ENCODE measurements around the gene ATOH8. TPM values are rescaled to one million over a fixed set of nuclear protein-coding genes. Genes with fewer than 3 reads are reported as not detected.

Gene ATOH8
- total RNA-seq, 1 experiment from 2014 or later = 0.81 TPM

DNA sequence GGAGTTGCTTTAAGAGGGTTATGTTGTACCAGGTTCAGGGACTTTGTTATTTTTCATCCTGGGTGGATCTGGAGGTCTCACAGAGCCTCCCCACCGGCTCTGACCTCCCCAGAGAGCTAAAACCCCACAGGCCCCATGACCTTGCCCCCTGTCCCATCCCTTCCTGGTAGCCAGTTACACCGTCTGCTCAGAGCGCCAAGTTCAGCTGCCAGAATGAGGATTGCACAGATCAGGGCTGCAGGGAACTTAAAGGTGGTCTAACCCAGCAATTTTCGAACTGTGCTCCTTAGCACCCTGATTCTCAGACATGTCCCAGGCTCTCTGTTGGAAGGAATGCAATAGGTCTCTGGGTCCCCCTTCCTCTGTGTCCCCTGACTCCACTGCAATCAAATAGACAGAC lies 32.1 kb downstream of the ATOH8 start:
- Mint-ChIP-seq H3K27me3 (ENCODE audit: low read depth) (no peaks in the 10 kb centered on the region), H3K9me3 (no peaks in the 10 kb centered on the region), H3K4me1 (peaks cover 5% of the 10 kb centered on the region; the same call in 1 of the 2 replicates), H3K27ac (no peak overlapping the region), H3K36me3 (no peaks in the 10 kb centered on the region), H3K4me3 (no peak overlapping the region)
- ChIA-PET CTCF (interaction anchor here (0.6 to 1.9 kb wide), 3 partner anchors 14 to 57 kb away, joined by 3 to 7 read pairs (median 3); no protein-coding TSS in a partner anchor), POLR2A (interaction anchor here (0.6 kb wide), 1 partner anchor 29 kb away, joined by 4 read pairs; no protein-coding TSS in a partner anchor)
- DNase-seq (ENCODE audit: low spot score) = no peak
- TF ChIP-seq ZBTB43 (CRISPR knock-in tag; IDR thresholded peaks at IDR 0.05) = no peak
- no peak for ATAC-seq

DNA sequence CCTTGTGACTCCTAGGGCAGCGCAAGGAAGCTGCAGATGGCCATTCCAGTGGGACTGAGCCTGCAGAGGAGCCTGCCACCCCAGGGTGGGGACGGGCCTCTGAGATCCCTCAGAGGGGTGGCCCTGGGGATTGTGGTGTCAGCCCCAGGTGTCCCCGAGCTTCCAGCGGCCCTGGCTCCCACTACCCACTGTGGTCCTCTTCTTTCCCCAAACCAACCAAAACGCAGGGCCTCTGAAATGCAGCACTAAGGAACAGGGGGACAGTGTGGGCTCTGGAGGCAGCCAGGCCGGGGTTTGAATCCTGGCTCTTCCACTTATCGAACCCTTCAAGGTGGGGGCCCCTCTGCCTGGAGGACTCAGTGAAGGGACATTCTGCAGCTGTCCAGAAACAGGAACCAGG lies 32.7 kb downstream of the ATOH8 start:
- no peak for DNase-seq (ENCODE audit: low spot score)
- Mint-ChIP-seq H3K9me3 (no peaks in the 10 kb centered on the region), H3K27me3 (ENCODE audit: low read depth) (no peaks in the 10 kb centered on the region), H3K4me1 (peaks cover 5% of the 10 kb centered on the region; the same call in 1 of the 2 replicates), H3K27ac (no peak overlapping the region), H3K36me3 (no peaks in the 10 kb centered on the region), H3K4me3 (no peak overlapping the region)
- no peak for ATAC-seq
- TF ChIP-seq SOX15 (CRISPR knock-in tag; IDR thresholded peaks at IDR 0.05) (no peak), ZNF232 (CRISPR knock-in tag; IDR thresholded peaks at IDR 0.05) (no peak), MYBL2 (CRISPR knock-in tag; IDR thresholded peaks at IDR 0.05) (no peak), E2F5 (CRISPR knock-in tag; IDR thresholded peaks at IDR 0.05) (no peak), NFATC4 (CRISPR knock-in tag; IDR thresholded peaks at IDR 0.05) (no peak), MAX (CRISPR knock-in tag; IDR thresholded peaks at IDR 0.05) (no peak), ZNF396 (CRISPR knock-in tag; IDR thresholded peaks at IDR 0.05; ENCODE audit: borderline replicate concordance) (no peak), OVOL2 (CRISPR knock-in tag; IDR thresholded peaks at IDR 0.05; ENCODE audit: borderline replicate concordance) (no peak), GRHL2 (CRISPR knock-in tag; IDR thresholded peaks at IDR 0.05; ENCODE audit: insufficient replicate concordance, severe bottlenecking) (no peak), PRDM15 (CRISPR knock-in tag; IDR thresholded peaks at IDR 0.05) (no peak), CREB1 (CRISPR knock-in tag; IDR thresholded peaks at IDR 0.05) (no peak), GABPB1 (CRISPR knock-in tag; IDR thresholded peaks at IDR 0.05) (no peak), ZNF121 (CRISPR knock-in tag; IDR thresholded peaks at IDR 0.05) (no peak), SMAD3 (CRISPR knock-in tag; IDR thresholded peaks at IDR 0.05; ENCODE audit: borderline replicate concordance) (no peak), NFE2L1 (CRISPR knock-in tag; IDR thresholded peaks at IDR 0.05) (no peak)
- TF ChIP-seq, protein P1, sequence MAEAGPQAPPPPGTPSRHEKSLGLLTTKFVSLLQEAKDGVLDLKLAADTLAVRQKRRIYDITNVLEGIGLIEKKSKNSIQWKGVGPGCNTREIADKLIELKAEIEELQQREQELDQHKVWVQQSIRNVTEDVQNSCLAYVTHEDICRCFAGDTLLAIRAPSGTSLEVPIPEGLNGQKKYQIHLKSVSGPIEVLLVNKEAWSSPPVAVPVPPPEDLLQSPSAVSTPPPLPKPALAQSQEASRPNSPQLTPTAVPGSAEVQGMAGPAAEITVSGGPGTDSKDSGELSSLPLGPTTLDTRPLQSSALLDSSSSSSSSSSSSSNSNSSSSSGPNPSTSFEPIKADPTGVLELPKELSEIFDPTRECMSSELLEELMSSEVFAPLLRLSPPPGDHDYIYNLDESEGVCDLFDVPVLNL (CRISPR knock-in tag; IDR thresholded peaks at IDR 0.05; ENCODE audit: borderline replicate concordance, low read depth) = no peak
- TF ChIP-seq, protein P2, sequence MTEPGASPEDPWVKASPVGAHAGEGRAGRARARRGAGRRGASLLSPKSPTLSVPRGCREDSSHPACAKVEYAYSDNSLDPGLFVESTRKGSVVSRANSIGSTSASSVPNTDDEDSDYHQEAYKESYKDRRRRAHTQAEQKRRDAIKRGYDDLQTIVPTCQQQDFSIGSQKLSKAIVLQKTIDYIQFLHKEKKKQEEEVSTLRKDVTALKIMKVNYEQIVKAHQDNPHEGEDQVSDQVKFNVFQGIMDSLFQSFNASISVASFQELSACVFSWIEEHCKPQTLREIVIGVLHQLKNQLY (CRISPR knock-in tag; IDR thresholded peaks at IDR 0.05) = no peak
- TF ChIP-seq, protein P3, sequence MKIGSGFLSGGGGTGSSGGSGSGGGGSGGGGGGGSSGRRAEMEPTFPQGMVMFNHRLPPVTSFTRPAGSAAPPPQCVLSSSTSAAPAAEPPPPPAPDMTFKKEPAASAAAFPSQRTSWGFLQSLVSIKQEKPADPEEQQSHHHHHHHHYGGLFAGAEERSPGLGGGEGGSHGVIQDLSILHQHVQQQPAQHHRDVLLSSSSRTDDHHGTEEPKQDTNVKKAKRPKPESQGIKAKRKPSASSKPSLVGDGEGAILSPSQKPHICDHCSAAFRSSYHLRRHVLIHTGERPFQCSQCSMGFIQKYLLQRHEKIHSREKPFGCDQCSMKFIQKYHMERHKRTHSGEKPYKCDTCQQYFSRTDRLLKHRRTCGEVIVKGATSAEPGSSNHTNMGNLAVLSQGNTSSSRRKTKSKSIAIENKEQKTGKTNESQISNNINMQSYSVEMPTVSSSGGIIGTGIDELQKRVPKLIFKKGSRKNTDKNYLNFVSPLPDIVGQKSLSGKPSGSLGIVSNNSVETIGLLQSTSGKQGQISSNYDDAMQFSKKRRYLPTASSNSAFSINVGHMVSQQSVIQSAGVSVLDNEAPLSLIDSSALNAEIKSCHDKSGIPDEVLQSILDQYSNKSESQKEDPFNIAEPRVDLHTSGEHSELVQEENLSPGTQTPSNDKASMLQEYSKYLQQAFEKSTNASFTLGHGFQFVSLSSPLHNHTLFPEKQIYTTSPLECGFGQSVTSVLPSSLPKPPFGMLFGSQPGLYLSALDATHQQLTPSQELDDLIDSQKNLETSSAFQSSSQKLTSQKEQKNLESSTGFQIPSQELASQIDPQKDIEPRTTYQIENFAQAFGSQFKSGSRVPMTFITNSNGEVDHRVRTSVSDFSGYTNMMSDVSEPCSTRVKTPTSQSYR (CRISPR knock-in tag; IDR thresholded peaks at IDR 0.05) = no peak
- ChIA-PET POLR2A (no interaction called here), CTCF (interaction anchor here (1.9 kb wide), 1 partner anchor 57 kb away, joined by 7 read pairs; no protein-coding TSS in a partner anchor)
